ENCODE data around the gene CD163. TPM values are rescaled to one million over a fixed set of nuclear protein-coding genes. Genes with fewer than 3 reads are reported as not detected.
"Not testable (repeated sequence)": the region's sequence is repeated elsewhere in the genome, so short reads cannot be mapped to it uniquely, and the experiment has no call there.

Gene CD163
- 10 to 100 TPM; 14.4 to 25.3 TPM for total RNA-seq

GRCh38 chr12:7503686-7504415, at the start of gene CD163:
Gene CD163, minus strand, starts transcription at chr12:7503777. Its CDS starts 87 bp downstream, at chr12:7503690.
- Histone ChIP-seq H3K4me1 (no peaks in the 10 kb centered on the region), H3K9ac (ENCODE audit: low read depth in 2 of 2, low read length in 2 of 2) (no peak within 1 kb of the TSS), H3K27me3 (no peaks in the 10 kb centered on the region), H3K36me3 (no peaks in the 10 kb centered on the region), H3K4me3 (no peak within 1 kb of the TSS), H3K27ac (no peak within 1 kb of the TSS), H3K9me3 (no peaks in the 10 kb centered on the region)
- DNase-seq, result no peak
- TF ChIP-seq CTCF (IDR thresholded peaks at IDR 0.05), result no peak
- intact Hi-C loops (cut with DNase I), result no loop called here

- H3K27me3 ChIP-seq, result no peaks in the 10 kb centered on the region
- DNase-seq, result no peak
- no peaks in the 10 kb centered on the region for H3K4me1 ChIP-seq
- no peaks in the 10 kb centered on the region for H3K36me3 ChIP-seq
- intact Hi-C loops (cut with DNase I), result no loop called here
- no peak overlapping the region for H3K27ac ChIP-seq
- TF ChIP-seq CTCF (IDR thresholded peaks at IDR 0.05), result no peak
- H3K4me3 ChIP-seq, result no peak overlapping the region
- no peaks in the 10 kb centered on the region for H3K9me3 ChIP-seq
- H3K9ac ChIP-seq (ENCODE audit: low read depth in 2 of 2, low read length in 2 of 2), result no peak overlapping the region
Observed at GRCh38 chr12:7542813-7543212, 39.2 kb upstream of the CD163 start.

- no peak overlapping the region for H3K4me3 ChIP-seq
- intact Hi-C loops (cut with DNase I), result no loop called here
- no peak for TF ChIP-seq CTCF (IDR thresholded peaks at IDR 0.05)
- DNase-seq, result no peak
- H3K27ac ChIP-seq, result no peak overlapping the region
- H3K4me1 ChIP-seq, result no peaks in the 10 kb centered on the region
- no peaks in the 10 kb centered on the region for H3K36me3 ChIP-seq
- H3K9me3 ChIP-seq, result no peaks in the 10 kb centered on the region
- H3K9ac ChIP-seq (ENCODE audit: low read depth in 2 of 2, low read length in 2 of 2), result no peak overlapping the region
- H3K27me3 ChIP-seq, result no peaks in the 10 kb centered on the region
Observed at GRCh38 chr12:7542046-7542445, 38.5 kb upstream of the CD163 start.

GRCh38 chr12:7514416-7514815, 10.8 kb upstream of the CD163 start:
- Histone ChIP-seq H3K4me3 (no peak overlapping the region), H3K4me1 (no peaks in the 10 kb centered on the region), H3K27ac (no peak overlapping the region), H3K27me3 (no peaks in the 10 kb centered on the region), H3K9me3 (no peaks in the 10 kb centered on the region), H3K9ac (ENCODE audit: low read depth in 2 of 2, low read length in 2 of 2) (no peak overlapping the region), H3K36me3 (no peaks in the 10 kb centered on the region)
- intact Hi-C loops (cut with DNase I), result no loop called here
- TF ChIP-seq CTCF (IDR thresholded peaks at IDR 0.05), result no peak
- no peak for DNase-seq

- no peak for TF ChIP-seq CTCF (IDR thresholded peaks at IDR 0.05)
- no peak overlapping the region for H3K27ac ChIP-seq
- no peaks in the 10 kb centered on the region for H3K4me1 ChIP-seq
- H3K36me3 ChIP-seq, result no peaks in the 10 kb centered on the region
- no peaks in the 10 kb centered on the region for H3K27me3 ChIP-seq
- no peak overlapping the region for H3K9ac ChIP-seq (ENCODE audit: low read depth in 2 of 2, low read length in 2 of 2)
- H3K4me3 ChIP-seq, result no peak overlapping the region
- DNase-seq, result no peak
- no peaks in the 10 kb centered on the region for H3K9me3 ChIP-seq
- intact Hi-C loops (cut with DNase I), result no loop called here
Observed at GRCh38 chr12:7512553-7512952, 9.0 kb upstream of the CD163 start.

- H3K9me3 ChIP-seq; H3K27ac ChIP-seq; H3K4me3 ChIP-seq; H3K4me1 ChIP-seq; H3K36me3 ChIP-seq; DNase-seq; H3K27me3 ChIP-seq; intact Hi-C loops (cut with DNase I); H3K9ac ChIP-seq (ENCODE audit: low read depth in 2 of 2, low read length in 2 of 2): not testable (repeated sequence)
Observed at GRCh38 chr12:7509793-7510470, 6.4 kb upstream of the CD163 start.
